Measurements from ENCODE around the gene SSH2.

The SSH2 gene

DNA sequence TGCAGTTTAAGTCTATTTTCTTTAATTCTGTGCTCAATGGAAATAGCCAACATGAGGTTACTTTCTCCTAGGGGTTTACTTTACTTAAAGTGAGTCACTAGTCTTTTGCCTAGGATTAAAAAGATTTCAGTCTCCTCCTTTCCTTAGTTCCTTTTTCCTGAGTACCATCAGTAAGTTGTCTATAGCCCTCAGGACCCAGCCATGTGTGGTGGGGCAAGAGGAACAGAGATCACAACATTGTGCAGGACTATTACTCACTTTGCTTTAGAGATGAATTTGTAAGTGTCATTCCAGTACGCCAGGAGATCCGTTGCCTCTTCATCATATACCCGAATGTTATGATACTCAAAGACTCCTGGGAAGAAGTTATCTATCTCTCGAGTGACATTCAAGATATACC, 279.6 kb downstream of the SSH2 start:
- no peak for DNase-seq

DNA sequence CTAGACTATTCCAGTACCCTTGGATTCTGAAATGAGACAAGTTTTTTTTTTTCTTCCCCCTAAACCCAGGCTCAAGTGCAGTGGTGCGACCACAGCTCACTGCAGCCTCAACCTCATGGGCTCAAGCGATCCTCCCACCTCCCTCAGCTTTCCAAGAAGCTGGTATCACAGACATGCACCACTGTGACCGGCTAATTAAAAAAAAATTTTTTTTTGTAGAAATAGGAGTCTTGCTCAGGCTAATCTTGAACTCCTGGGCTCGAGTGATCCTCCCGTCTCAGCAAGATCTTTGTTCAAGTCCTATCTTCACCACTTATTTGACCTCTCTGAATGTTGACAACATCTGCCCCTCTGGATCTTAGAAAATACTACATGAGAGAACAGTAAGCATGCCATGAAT, 280.7 kb downstream of the SSH2 start:
- DNase-seq, result no peak

DNA sequence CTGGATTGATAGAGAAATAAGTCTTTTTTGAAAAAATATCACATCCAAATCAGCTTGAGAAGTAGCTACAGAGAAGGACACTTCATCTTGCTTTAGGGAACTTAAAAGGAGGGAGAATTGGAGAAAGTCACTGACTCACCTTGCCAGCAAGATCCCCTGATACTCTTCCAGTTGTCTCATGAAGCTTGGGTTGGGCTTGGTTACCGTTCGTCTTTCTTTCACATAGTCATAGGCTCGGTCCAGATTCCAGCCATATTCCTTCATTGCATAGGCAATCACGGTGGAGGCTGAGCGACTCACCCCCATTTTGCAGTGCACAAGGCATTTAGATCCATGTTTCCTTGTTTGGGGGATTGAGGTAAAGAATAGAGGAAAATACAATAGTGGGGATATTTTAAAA, 282.0 kb downstream of the SSH2 start:
- DNase-seq, result no peak

DNA sequence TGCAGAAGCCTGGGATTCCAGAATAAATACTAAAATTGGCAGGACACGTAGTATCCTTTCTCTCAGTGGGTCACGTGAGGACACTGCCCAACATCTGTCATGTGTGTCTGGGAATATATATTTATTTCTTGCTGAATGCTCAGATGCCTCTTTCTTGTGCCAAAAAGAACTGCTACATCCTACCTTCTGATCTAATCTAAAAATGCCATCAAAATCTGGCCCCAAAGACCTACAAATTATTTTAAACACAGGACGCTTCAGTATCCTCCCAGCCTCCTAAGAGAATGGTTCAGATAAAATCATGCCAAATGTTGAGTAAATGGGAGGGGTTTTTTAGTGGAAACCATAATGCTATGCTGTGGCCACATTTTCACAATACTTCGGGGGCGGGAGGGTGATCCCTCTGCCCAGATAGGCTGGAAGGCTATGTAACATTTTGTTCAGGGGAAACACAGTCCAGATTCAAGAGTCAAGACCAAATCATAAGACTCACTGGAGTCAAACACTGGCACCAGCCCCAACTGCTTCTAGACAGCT, 284.4 kb downstream of the SSH2 start:
- DNase-seq, result peak; percentile 47

DNA sequence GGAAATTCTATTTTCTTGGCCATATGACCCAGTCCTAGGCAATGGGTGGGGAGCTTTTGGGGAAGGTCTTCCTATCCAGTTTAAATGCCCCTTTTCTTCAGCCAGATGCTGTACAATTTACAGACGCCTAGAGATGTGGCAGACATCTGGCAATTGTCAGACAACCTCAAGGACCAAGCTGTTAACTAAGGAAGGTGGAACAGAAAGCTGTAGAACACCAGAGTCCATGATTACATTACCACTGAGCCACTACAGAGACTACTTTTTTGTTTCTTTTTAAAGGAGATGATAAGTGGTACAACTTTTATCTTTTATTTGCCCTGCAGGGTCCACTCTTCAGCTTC, 286.2 kb downstream of the SSH2 start:
- DNase-seq, result no peak

DNA sequence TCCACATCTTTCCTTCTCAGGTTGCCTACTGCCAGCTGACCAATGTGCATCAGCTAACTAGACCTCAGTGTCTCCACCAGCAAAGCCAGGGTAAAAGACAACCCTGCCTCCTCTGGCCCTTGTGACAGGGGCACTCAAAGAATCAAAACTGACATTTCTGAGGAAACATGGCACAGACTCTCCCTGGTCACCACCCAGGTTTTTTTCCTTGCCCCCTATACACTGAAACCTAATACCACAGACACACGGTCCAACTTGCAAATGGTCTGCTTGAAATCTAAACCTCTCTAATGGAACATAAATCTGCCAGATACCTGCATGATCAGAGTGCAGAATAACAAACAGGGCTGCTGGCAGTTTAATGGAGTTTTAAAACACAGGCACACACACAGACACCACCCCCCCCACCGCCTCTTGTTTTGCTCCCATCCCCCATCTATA, 287.8 kb downstream of the SSH2 start:
- DNase-seq, result no peak

DNA sequence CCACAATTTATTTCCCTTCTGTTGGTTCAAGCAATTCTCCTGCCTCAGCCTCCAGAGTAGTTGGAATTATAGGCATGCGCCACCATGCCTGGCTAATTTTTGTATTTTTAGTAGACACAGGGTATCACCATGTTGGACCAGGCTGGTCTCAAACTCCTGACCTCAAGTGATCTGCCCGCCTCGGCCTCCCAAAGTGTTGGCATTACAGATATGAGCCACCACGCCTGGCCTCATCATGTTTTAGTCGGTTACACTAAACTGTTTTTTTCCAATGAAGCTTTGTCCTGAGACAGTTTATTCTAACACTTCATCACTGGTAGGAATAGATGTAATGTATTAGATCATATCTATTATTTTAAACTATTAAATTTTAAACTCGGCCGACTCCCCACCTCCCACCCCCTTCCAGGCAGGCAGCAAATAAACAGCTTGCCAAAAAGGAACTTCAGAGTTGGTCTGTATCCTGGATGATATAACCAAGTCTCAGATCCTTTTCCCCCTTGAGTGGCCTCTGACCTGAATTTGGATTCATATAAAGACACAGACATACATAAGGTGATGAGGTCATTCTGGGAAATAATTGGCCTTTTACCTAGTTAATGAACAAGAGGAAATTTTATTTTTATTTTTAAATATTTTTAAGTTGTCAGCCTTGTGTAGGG, 288.9 kb downstream of the SSH2 start:
- no peak for DNase-seq

DNA sequence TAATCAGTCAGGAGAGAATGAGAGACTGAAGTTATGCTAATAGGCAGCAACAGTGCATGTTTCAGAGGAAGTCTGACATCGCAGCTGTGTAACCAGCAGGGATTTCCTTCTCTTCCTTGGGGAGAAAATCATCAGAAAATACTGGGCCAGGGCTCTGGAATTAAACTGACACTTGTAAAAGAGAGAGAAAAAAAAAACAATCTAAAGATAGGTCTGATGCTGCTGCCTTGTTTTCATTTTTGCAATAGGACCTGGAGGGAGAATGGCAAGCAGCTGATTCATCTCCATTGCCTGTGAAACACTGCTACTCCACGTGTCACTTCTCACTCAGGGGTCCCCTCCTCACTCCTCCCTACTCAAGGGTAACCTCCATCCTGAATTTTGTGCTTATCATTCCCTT, 289.6 kb downstream of the SSH2 start:
- DNase-seq, result no peak

DNA sequence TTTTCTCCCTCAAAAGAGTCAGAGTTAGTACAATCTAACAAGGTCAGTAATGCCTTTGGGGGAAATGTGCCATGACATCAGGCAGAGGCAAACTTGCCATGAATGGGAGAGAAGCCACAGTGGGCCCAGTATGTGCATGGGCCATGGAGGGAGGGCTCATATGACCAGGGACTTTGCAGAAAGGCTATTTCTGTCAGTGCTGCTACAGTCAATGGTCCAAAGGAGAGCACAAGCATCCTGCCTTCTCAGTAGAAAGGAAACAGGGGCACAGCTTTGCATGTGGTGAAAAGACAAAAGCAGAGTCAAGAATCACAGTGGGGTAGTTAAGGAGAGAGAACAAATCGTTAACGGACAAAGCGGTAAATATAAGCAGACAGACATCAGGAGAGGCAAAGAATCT, 296.1 kb downstream of the SSH2 start:
- no peak for DNase-seq

DNA sequence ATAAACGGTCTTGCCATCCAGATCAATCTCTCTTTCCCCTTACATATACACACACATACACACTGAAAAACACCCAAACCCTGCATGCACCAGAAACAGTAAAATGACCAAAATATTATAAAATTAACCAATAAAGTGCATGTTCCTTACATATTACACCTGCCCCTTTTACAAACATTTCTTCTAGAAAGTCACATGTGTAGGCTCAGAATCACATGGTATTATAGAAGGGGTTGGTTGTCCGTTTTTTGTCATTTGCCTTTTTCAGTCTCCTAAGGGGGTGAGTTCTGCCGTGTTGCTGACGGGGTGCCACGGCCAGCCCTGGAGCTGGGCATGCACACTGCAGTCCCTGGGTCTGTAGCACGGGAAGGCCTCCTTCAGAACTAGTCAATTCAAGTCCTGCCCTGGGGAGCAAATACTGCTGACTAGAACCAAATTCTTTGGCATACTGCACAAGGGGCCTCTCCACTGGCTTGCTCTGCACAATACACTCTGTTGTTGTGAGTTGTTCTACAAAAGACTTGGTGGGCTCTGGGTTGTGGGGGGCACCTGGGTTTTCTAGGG, 299.3 kb downstream of the SSH2 start:
- no peak for DNase-seq

DNA sequence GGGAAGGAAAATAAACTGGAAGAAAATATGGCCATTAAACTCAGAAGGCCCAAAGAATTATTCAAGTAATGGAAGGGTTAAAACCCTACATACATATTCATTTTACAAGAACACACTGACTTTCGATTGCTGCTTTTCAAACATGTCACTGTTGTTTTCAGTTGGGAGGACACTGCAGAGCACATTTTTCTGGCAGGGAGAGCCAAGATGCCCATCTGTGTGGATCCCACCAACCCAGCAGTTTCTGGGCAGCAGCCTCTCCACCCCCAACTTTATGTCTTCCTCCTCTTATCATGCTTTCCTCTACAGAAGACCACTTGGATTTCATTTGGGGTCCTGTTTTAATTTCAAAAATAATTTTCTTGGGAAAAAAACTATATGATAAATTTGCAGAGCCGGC, 300.2 kb downstream of the SSH2 start:
- DNase-seq, result no peak

DNA sequence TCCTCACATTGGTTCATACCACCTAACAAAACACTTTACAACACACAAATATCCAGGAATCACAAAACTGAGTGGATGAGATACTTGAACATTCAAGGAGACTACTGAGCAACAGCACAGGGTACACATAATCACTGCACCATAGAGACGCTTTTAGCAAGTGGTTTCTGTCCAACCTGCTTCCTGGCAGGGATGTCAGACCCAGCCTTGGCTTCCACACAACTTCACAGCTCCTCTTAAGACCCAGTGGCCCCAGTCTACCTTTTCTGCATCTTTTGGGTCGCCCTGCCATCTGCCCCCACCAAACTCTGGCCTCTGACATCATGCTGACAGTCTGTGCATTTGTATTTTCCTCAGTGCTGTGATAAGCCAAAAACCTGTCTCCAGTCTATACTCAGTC, 301.4 kb downstream of the SSH2 start:
- no peak for DNase-seq

DNA sequence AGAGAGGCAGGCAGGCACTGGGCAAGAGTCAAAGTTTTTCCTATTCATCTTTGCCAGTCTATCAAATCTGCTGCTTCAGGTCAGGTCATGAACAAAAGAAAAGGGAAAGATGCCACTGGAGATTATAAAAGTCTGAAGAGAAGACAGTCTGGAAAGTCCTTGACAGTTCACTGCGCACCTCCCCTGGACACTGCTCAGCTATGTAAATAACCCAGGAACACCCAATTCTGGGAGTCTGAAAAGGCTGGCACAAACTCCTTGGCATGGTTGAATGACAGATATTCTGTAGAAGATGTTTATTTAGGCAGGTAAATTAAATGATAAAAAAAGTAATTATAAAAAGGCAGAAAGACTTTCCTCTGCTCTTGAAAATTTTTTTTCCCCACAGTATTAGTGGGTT, 302.1 kb downstream of the SSH2 start:
- DNase-seq, result no peak

DNA sequence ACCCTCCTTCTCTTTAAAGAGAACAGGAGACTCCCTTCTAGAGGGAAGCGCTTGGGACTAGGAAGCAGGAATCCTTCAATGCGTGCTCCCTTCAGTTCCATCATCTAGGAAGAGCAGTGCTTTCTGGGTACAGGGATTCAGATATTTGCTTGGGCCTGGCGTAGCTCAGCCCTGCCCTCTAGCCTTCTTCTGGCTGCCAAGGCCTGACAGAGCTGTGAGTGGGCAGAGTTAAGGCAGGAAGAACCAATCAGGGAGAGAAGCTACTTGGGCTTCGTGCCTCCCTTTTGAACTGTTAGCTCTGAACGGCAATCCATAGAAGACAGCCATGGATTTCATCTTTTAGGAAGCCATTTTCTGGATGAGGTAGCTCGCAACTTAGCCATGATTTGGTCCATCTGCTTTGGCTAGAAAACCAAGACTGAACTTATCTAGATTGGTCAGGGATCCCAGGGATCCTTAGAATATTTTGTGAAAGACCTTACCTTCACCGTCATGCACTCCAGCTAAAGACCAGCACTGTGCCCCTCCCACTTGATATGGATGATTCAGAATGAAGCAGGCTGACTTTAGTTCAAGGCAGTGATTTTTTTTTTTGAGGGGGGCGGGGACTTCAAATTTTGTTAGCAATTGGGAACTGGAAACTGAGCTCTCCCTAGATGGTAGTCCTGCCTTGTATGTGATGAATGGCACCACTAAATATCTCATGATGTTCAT, 304.8 kb downstream of the SSH2 start:
- DNase-seq, result no peak

DNA sequence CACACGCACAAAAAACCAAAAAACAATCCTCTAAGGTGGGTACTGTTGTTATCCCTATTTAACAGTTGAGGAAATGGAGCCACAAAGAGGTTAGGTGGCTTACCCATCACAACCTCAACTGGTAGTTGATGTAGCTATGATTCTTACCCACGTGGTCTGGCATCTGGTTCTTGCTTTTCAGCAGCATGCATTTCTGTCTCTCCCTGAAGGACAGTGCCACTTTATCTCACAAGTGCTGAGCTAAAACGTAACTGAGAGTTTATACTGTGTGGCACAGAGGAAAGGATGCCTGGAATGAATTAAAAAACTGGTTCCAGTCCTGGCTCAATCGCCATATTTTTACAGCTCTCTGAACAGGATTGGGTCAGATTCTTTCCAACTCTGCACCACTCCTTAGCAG, 305.4 kb downstream of the SSH2 start:
- no peak for DNase-seq

DNA sequence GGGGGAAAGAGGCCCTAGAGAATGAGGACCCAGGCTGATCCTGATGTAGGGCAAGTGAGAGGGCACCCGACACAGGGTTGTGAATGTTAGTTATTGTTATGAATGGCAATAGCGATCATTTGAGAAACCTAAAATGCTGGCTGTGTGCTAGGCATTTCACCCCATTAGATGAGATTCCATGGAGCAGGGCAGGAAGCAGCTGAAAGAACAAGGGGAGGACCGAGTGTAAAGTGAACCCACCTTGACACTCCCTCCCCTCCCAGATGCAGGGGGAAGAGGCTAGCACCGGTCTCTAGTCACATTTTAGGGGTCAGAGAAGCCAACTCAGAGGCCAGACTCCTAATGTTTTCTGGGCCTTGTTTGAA, 306.8 kb downstream of the SSH2 start:
- no peak for DNase-seq

DNA sequence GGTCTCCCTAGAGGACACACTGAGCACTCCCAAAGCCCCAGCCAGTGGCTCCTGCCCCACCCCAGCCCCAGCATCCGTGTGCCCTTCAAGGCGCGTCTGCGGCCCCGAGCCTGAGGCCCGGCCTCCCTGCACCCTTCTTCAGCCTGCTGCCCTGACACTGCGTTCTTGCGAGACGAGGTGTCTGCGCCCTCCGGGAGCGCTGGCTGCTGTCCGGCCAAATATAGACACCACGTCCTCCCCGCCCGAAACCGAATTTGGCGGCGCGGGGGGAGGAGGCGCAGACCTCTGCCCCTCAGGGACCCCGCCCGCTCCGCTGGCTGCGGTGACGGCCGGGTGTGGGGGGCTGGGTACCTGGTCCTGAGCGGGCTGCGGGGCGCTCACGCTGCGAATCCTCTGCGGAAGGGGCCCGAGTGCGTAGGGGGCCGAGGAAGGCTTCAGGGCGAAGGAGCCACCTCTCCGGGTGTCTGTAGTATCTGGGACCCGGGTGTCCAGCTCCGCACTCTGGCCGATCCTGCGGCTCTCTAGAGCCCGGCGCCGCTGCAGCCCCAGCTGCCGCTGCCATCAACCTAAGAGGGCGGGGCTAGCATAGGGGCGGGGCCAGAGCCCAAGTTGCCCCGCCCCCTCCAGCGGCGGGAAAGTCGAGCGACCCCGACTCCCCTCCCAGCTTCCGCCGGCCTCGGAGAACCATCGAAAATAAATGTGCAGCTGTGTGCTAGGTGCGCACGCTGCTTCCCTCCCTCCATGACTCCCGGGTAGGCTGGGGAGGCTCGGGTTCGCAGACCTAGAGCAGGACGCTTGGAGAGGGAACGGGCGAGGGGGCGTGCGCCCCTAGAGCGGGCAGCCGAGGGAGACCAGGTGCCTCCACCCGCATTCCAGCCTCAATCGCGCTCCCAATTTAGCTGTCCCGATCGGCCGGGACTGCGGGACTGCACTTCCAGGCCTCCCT, 307.4 kb downstream of the SSH2 start, which contains the start of gene CORO6:
Gene CORO6 (minus strand): TSS at position 576 of the 946 bp plus-strand sequence. CDS start 1,491 bp downstream, outside the sequence.
- peak; percentile 85 for DNase-seq

DNA sequence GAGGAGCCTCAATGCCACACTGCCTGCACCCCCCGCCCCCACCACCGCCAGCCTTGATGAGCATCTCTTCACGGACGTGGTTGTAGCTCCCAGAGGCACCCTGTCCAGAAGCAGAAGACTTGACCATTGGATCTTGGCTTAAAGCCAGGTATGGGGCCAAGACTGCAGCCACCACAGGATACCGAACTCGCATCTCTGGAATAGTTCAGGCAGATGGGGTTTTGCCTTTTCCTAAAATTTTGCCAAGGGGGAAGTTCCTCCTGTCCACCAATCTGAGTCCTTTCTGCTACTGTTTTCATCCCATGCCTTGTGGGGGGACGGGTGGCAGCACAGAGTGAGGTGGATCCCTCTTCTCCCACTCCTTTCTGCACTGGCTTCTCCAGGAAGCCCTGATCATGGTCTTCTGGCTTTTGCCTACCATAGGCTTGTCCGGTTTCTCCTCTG, 308.3 kb downstream of the SSH2 start:
- no peak for DNase-seq

DNA sequence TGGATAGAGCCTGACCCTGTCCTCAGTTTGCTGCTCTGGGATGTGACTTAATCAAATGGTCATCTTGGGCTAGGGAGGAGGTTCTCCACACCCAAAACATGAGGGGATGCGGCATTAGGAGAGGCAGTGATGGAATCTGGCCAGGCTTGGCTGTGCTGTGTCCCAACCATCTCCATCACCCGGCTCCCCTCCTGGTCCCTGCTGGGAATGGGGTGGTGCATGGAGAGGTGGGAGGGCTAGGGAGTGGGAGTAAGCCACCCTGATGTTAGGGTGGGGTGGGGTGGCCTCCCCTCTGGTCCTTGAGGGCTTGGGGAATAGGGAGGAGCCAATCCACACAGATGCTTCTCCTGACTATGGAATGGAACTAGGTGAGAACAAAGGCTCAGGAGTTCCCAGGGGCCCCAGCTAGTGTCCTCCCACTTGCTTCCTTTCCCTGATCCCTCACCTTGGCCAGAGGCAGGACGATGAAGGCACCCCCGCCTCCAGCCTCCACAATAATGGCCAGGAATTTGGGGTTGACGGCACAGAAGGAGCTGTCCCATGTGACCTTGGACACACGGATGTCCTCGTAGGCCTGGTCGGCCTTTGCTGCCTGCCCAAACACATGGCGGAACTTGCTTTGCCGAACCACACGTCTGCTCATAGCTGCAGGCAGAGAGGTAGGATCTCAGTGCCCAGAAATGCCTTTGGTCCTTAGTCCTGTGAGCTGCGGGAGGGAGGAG, 309.1 kb downstream of the SSH2 start:
- no peak for DNase-seq

DNA sequence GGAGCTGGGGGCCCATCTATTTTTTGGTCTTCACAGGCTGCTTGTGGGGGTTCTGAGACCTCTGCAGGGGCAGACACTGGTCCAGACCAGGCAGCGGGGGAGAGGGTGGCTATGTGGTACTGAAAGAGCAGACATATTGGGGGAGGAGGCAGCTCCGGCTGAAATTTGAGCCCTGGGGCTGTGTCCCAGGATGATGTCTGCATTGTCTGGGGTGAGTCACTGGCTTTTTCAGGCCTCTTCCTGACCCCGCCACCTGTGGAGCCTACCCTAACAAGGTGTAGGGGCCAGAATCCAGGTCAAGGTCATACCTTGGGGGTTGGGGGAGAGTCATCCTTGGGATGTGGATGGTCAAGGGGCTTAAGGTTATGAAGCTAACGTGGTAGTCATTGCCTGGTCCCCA, 309.8 kb downstream of the SSH2 start:
- DNase-seq, result no peak

DNA sequence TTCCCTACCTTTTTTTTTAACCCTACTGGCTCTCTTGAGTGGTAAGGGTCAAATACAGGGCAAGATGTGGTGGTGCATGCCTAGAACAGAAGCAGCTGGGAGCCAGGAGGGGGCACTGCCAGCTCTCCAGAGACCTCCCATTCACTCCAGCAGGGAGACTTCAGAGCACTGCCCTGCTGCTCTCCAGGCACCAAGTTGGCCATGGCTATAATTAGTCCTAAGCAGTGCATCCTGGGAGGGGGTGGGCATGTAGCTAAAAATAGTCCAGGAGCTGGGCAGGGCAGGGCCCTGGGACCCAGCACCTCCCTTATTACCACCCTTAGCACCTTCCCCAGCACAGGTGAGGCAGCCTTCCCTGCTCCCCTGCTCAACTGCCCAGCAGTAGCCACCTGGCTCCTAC, 310.8 kb downstream of the SSH2 start:
- no peak for DNase-seq
